ENCODE data around the gene LRRIQ1. TPM values are rescaled to one million over a fixed set of nuclear protein-coding genes. Genes with fewer than 3 reads are reported as not detected.

LRRIQ1 gene
- total RNA-seq, 1 experiment from 2014 or later = 0.40 TPM

GRCh38 chr12:85092814-85093370 is 56.7 kb downstream of the LRRIQ1 start:
- peak; percentile 95 for DNase-seq
- peak overlapping the region; percentile 47 for H3K9ac ChIP-seq (ENCODE audit: low read length)
- peaks cover 18% of the 10 kb centered on the region for H3F3A ChIP-seq (ENCODE audit: low read length, unreplicated experiment)
- TF ChIP-seq EZH2phosphoT487 (IDR thresholded peaks at IDR 0.05; ENCODE audit: borderline replicate concordance, low read length) (no peak), EZH2 (IDR thresholded peaks at IDR 0.05; ENCODE audit: low read length, unreplicated experiment) (no peak)
- no peaks in the 10 kb centered on the region for H3K27me3 ChIP-seq (ENCODE audit: low read length)
- no peaks in the 10 kb centered on the region for H4K20me1 ChIP-seq (ENCODE audit: low read length)
- no peaks in the 10 kb centered on the region for H3K9me2 ChIP-seq (replicated peaks; ENCODE audit: low read length)
- peaks cover 26% of the 10 kb centered on the region for H3K4me1 ChIP-seq (ENCODE audit: insufficient read depth, low read length)
- no peaks in the 10 kb centered on the region for H3K79me2 ChIP-seq (ENCODE audit: low read length)
- H3K27ac ChIP-seq (ENCODE audit: low read length) = peak overlapping the region; percentile 94
- no peaks in the 10 kb centered on the region for H3K9me3 ChIP-seq (ENCODE audit: low read length)
- POLR2A ChIA-PET (ENCODE audit: unreplicated experiment) = interaction anchor here (0.7 kb wide), 1 partner anchor 14 kb away, joined by 4 read pairs; no protein-coding TSS in a partner anchor
- ATAC-seq = peak; percentile 86
- peak overlapping the region; percentile 11; the same call in 1 of the 2 replicates for H3K4me3 ChIP-seq (ENCODE audit: low read length)
- H3K36me3 ChIP-seq (ENCODE audit: low read depth, low read length) = no peaks in the 10 kb centered on the region
- no TSS peak for BruUV-seq (replicated peaks)
- CTCF ChIA-PET = interaction anchor here (0.6 kb wide), 1 partner anchor 263 kb away, joined by 3 read pairs; no protein-coding TSS in a partner anchor
- intact Hi-C loops (cut with micrococcal nuclease) = loop anchor here (1.0 to 5.0 kb wide), 2 partner anchors 17 to 374 kb away; no protein-coding TSS in a partner anchor
- H2AFZ ChIP-seq (ENCODE audit: low read length) = no peak overlapping the region
- H3K4me2 ChIP-seq (ENCODE audit: low read length) = peak overlapping the region; percentile 67

GRCh38 chr12:85095501-85095900 is 59.4 kb downstream of the LRRIQ1 start:
- Histone ChIP-seq H3K4me2 (ENCODE audit: low read length) (no peak overlapping the region), H2AFZ (ENCODE audit: low read length) (no peak overlapping the region), H3K4me1 (ENCODE audit: insufficient read depth, low read length) (peaks cover 26% of the 10 kb centered on the region), H4K20me1 (ENCODE audit: low read length) (no peaks in the 10 kb centered on the region), H3K27ac (ENCODE audit: low read length) (no peak overlapping the region), H3K27me3 (ENCODE audit: low read length) (no peaks in the 10 kb centered on the region), H3F3A (ENCODE audit: low read length, unreplicated experiment) (peaks cover 18% of the 10 kb centered on the region), H3K79me2 (ENCODE audit: low read length) (no peaks in the 10 kb centered on the region), H3K9ac (ENCODE audit: low read length) (no peak overlapping the region), H3K9me3 (ENCODE audit: low read length) (no peaks in the 10 kb centered on the region), H3K9me2 (replicated peaks; ENCODE audit: low read length) (no peaks in the 10 kb centered on the region), H3K36me3 (ENCODE audit: low read depth, low read length) (no peaks in the 10 kb centered on the region), H3K4me3 (ENCODE audit: low read length) (no peak overlapping the region)
- TF ChIP-seq EZH2 (IDR thresholded peaks at IDR 0.05; ENCODE audit: low read length, unreplicated experiment) = no peak
- no peak for TF ChIP-seq EZH2phosphoT487 (IDR thresholded peaks at IDR 0.05; ENCODE audit: borderline replicate concordance, low read length)
- no peak for TF ChIP-seq CTCF (conservative IDR thresholded peaks at IDR 0.05; ENCODE audit: low read depth, low read length)
- no peak for ATAC-seq
- ChIA-PET POLR2A (ENCODE audit: unreplicated experiment) (interaction anchor here (0.6 kb wide), 2 partner anchors 9 to 514 kb away, joined by 4 to 5 read pairs; no protein-coding TSS in a partner anchor), CTCF (no interaction called here)
- no TSS peak for BruUV-seq (replicated peaks)
- intact Hi-C loops (cut with micrococcal nuclease) = no loop called here
- DNase-seq = no peak

- Histone ChIP-seq H4K20me1 (ENCODE audit: low read length) (no peaks in the 10 kb centered on the region), H3K79me2 (ENCODE audit: low read length) (no peaks in the 10 kb centered on the region), H3K27me3 (ENCODE audit: low read length) (0 out of 2 replicates have a peak, but pooled peaks cover 3% of the 10 kb centered on the region), H3K9me3 (ENCODE audit: low read length) (no peaks in the 10 kb centered on the region), H3K4me3 (ENCODE audit: low read length) (no peak overlapping the region), H3K4me1 (ENCODE audit: insufficient read depth, low read length) (no peaks in the 10 kb centered on the region), H3K36me3 (ENCODE audit: low read depth, low read length) (no peaks in the 10 kb centered on the region), H3F3A (ENCODE audit: low read length, unreplicated experiment) (no peaks in the 10 kb centered on the region), H3K9me2 (replicated peaks; ENCODE audit: low read length) (no peaks in the 10 kb centered on the region), H3K4me2 (ENCODE audit: low read length) (no peak overlapping the region), H3K27ac (ENCODE audit: low read length) (no peak overlapping the region), H2AFZ (ENCODE audit: low read length) (no peak overlapping the region), H3K9ac (ENCODE audit: low read length) (no peak overlapping the region)
- ChIA-PET POLR2A (ENCODE audit: unreplicated experiment) (no interaction called here), CTCF (interaction anchor here (0.5 kb wide), 1 partner anchor 266 kb away, joined by 5 read pairs; no protein-coding TSS in a partner anchor)
- no TSS peak for BruUV-seq (replicated peaks)
- ATAC-seq (no peak), DNase-seq (no peak)
- intact Hi-C loops (cut with micrococcal nuclease) = no loop called here
- TF ChIP-seq EZH2 (IDR thresholded peaks at IDR 0.05; ENCODE audit: low read length, unreplicated experiment) (no peak), EZH2phosphoT487 (IDR thresholded peaks at IDR 0.05; ENCODE audit: borderline replicate concordance, low read length) (no peak), CTCF (conservative IDR thresholded peaks at IDR 0.05; ENCODE audit: low read depth, low read length) (no peak)
These were observed 94.5 kb downstream of the LRRIQ1 start for GRCh38 chr12:85130646-85131045.
